ENCODE data around the gene CD164L2.

The CD164L2 gene

GRCh38 chr1:27348861-27349783 lies 34.0 kb downstream of the CD164L2 start (continued):
- no peak for TF ChIP-seq ZNF555 (tag by site-specific recombination; conservative IDR thresholded peaks at IDR 0.05)
- peak; percentile 50; the same call in 1 of the 2 replicates for TF ChIP-seq ZNF600 (tag by site-specific recombination; IDR thresholded peaks at IDR 0.05)
- 0 out of 2 replicates have a peak, but pooled peaks have one; percentile 7 for TF ChIP-seq PRDM4 (tag by site-specific recombination; IDR thresholded peaks at IDR 0.05)
- no peak; the same call in 1 of the 2 replicates for TF ChIP-seq ZXDB (tag by site-specific recombination; IDR thresholded peaks at IDR 0.05)
- TF ChIP-seq ZNF768 (tag by site-specific recombination; IDR thresholded peaks at IDR 0.05) = no peak
- TF ChIP-seq ZNF639 (tag by site-specific recombination; IDR thresholded peaks at IDR 0.05) = 0 out of 2 replicates have a peak, but pooled peaks have one; percentile 18
- TF ChIP-seq BCL11B (tag by site-specific recombination; IDR thresholded peaks at IDR 0.05; ENCODE audit: low read depth) = peak; percentile 99
- peak; percentile 63 for TF ChIP-seq ZBTB26 (tag by site-specific recombination; optimal IDR thresholded peaks at IDR 0.05)
- TF ChIP-seq EGR2 (tag by site-specific recombination; IDR thresholded peaks at IDR 0.05; ENCODE audit: low read depth) = no peak
- no peak for TF ChIP-seq ZNF544 (tag by site-specific recombination; IDR thresholded peaks at IDR 0.05)
- TF ChIP-seq KLF1 (tag by site-specific recombination; IDR thresholded peaks at IDR 0.05) = 0 out of 2 replicates have a peak, but pooled peaks have one; percentile 10
- TF ChIP-seq PRDM10 (tag by site-specific recombination; IDR thresholded peaks at IDR 0.05) = 0 out of 2 replicates have a peak, but pooled peaks have one; percentile 24
- TF ChIP-seq ZNF843 (tag by site-specific recombination; IDR thresholded peaks at IDR 0.05) = 0 out of 2 replicates have a peak, but pooled peaks have one; percentile 5
- no peak for TF ChIP-seq ZNF660 (tag by site-specific recombination; IDR thresholded peaks at IDR 0.05)
- no peak for TF ChIP-seq ZNF211 (tag by site-specific recombination; IDR thresholded peaks at IDR 0.05; ENCODE audit: low read depth)
- TF ChIP-seq KLF10 (tag by site-specific recombination; IDR thresholded peaks at IDR 0.05) = peak; percentile 44; the same call in 1 of the 2 replicates
- peak; percentile 74; the same call in 1 of the 2 replicates for TF ChIP-seq KLF16 (tag by site-specific recombination; IDR thresholded peaks at IDR 0.05)
- TF ChIP-seq ZBTB21 (tag by site-specific recombination; IDR thresholded peaks at IDR 0.05) = no peak
- no peak for TF ChIP-seq MYNN (tag by site-specific recombination; IDR thresholded peaks at IDR 0.05; ENCODE audit: borderline replicate concordance)
- TF ChIP-seq ZNF248 (tag by site-specific recombination; IDR thresholded peaks at IDR 0.05) = no peak
- no peak for TF ChIP-seq FEZF1 (tag by site-specific recombination; IDR thresholded peaks at IDR 0.05)
- peak; percentile 69 for TF ChIP-seq ZNF692 (tag by site-specific recombination; IDR thresholded peaks at IDR 0.05)
- TF ChIP-seq SP3 (tag by site-specific recombination; IDR thresholded peaks at IDR 0.05) = peak; percentile 81
- TF ChIP-seq ZNF510 (tag by site-specific recombination; IDR thresholded peaks at IDR 0.05; ENCODE audit: insufficient replicate concordance) = no peak
- no peak for TF ChIP-seq ZFP41 (tag by site-specific recombination; IDR thresholded peaks at IDR 0.05; ENCODE audit: borderline replicate concordance)
- no peak for TF ChIP-seq ZNF416 (tag by site-specific recombination; IDR thresholded peaks at IDR 0.05)

Data from HEK293 (cell line).